IMR-90 (cell line): Measurements from ENCODE around the gene PCDHGC4. TPM values are rescaled to one million over a fixed set of nuclear protein-coding genes. Genes with fewer than 3 reads are reported as not detected.

Experiments used
- ATAC-seq: fragments of 200-7000 bp; cut with Tn5 transposase; 2 replicates; pipeline ENCODE4 v1.9.1; 2020; ENCODE audit warnings: low read depth, mild to moderate bottlenecking, moderate library complexity
- BruUV-seq: library from RNA; stranded (reverse); fragments of 400-500 nt; replicated peaks from 2 replicates; lab custom pipeline; 2021; lab: Mats Ljungman, UMichigan
- CTCF ChIA-PET: fragments of 300-600 bp; formaldehyde crosslinking; extraction: SDS; loops from one replicate; lab custom pipeline; 2021; ENCODE audit warnings: antibody characterized with exemption; lab: Yijun Ruan, JAX
- POLR2A ChIA-PET: fragments of 300-600 bp; sonication (Branson Sonifier 250); formaldehyde crosslinking; loops from one replicate; lab custom pipeline; 2022; ENCODE audit warnings: antibody characterized with exemption; ENCODE audit not compliant: unreplicated experiment; lab: Charles Lee
- DNase-seq: peaks from one replicate; pipeline ENCODE4 v3.0.0; 2013
- H2AFZ ChIP-seq: replicated peaks from 2 replicates; pipeline ENCODE3; 2013; ENCODE audit warnings: low read length, mild to moderate bottlenecking; ENCODE audit not compliant: poor library complexity
- H2AK5ac ChIP-seq: 2 replicates; pipeline ENCODE4 v1.6.1; 2013; ENCODE audit warnings: low read depth, low read length, inconsistent platforms
- H2AK9ac ChIP-seq: replicated peaks from 2 replicates; pipeline ENCODE3; 2013; ENCODE audit warnings: mild to moderate bottlenecking, low read depth, low read length, moderate library complexity; ENCODE audit not compliant: poor library complexity
- H2BK120ac ChIP-seq: 2 replicates; pipeline ENCODE4 v1.6.1; 2013; ENCODE audit warnings: low read depth, low read length, inconsistent platforms
- H2BK15ac ChIP-seq: 3 replicates; pipeline ENCODE4 v1.6.1; 2013; ENCODE audit warnings: low read depth, low read length, inconsistent platforms
- H2BK20ac ChIP-seq: 2 replicates; pipeline ENCODE4 v1.6.1; 2013; ENCODE audit warnings: low read depth, mild to moderate bottlenecking, inconsistent platforms, low read length, moderate library complexity
- H2BK5ac ChIP-seq: 2 replicates; pipeline ENCODE4 v1.6.1; 2013; ENCODE audit warnings: mild to moderate bottlenecking, low read depth, low read length, inconsistent platforms; ENCODE audit not compliant: poor library complexity, severe bottlenecking
- H3K14ac ChIP-seq: replicated peaks from 2 replicates; pipeline ENCODE4 v1.6.1; 2013; ENCODE audit warnings: low read depth, low read length, inconsistent platforms
- H3K18ac ChIP-seq: 2 replicates; pipeline ENCODE4 v1.6.1; 2013; ENCODE audit warnings: low read depth, low read length, control low read depth
- H3K23ac ChIP-seq: 2 replicates; pipeline ENCODE4 v1.6.1; 2013; ENCODE audit warnings: low read depth, low read length, inconsistent platforms
- H3K27ac ChIP-seq: 2 replicates; pipeline ENCODE4 v1.5.1; 2013; ENCODE audit warnings: mild to moderate bottlenecking, control low read depth, low read length; ENCODE audit not compliant: insufficient read depth
- H3K27me3 ChIP-seq: 2 replicates; pipeline ENCODE4 v1.6.1; 2013; ENCODE audit warnings: low read length; ENCODE audit not compliant: control insufficient read depth, insufficient read depth
- H3K36me3 ChIP-seq: 2 replicates; pipeline ENCODE4 v1.6.1; 2013; ENCODE audit warnings: low read length, mixed read lengths; ENCODE audit not compliant: control insufficient read depth, insufficient read depth
- H3K4ac ChIP-seq: 2 replicates; pipeline ENCODE4 v1.6.1; 2013; ENCODE audit warnings: low read depth, low read length, inconsistent platforms
- H3K4me1 ChIP-seq: 2 replicates; pipeline ENCODE4 v1.6.1; 2013; ENCODE audit warnings: low read length, mixed read lengths; ENCODE audit not compliant: control insufficient read depth, insufficient read depth
- H3K4me2 ChIP-seq: 2 replicates; pipeline ENCODE4 v1.6.1; 2013; ENCODE audit warnings: low read depth, mild to moderate bottlenecking, control low read depth, low read length, moderate library complexity
- H3K4me3 ChIP-seq: 2 replicates; pipeline ENCODE4 v1.5.1; 2013; ENCODE audit warnings: low read depth, mild to moderate bottlenecking, control low read depth, low read length, moderate library complexity; ENCODE audit not compliant: insufficient read depth
- H3K56ac ChIP-seq: 2 replicates; pipeline ENCODE4 v1.6.1; 2013; ENCODE audit warnings: low read length, inconsistent platforms; ENCODE audit not compliant: insufficient read depth; ENCODE audit errors: extremely low read depth
- H3K79me1 ChIP-seq, 2 experiments: 2 replicates each; pipeline ENCODE4 v1.6.1; 2013; ENCODE audit warnings: low read length in 2 of 2, inconsistent platforms in 1 of 2, low read depth in 1 of 2
- H3K9ac ChIP-seq: 2 replicates; pipeline ENCODE4 v1.6.1; 2013; ENCODE audit warnings: low read depth, low read length, control low read depth
- H3K9me1 ChIP-seq: 2 replicates; pipeline ENCODE4 v1.6.1; 2013; ENCODE audit warnings: low read length, inconsistent platforms; ENCODE audit not compliant: insufficient read depth
- H3K9me3 ChIP-seq: 2 replicates; pipeline ENCODE4 v1.6.1; 2013; ENCODE audit warnings: low read length; ENCODE audit not compliant: control insufficient read depth, insufficient read depth
- H4K20me1 ChIP-seq: 2 replicates; pipeline ENCODE4 v1.6.1; 2013; ENCODE audit warnings: low read length, inconsistent platforms; ENCODE audit not compliant: insufficient read depth
- H4K5ac ChIP-seq: 2 replicates; pipeline ENCODE4 v1.6.1; 2013; ENCODE audit warnings: mild to moderate bottlenecking, low read depth, low read length, control low read depth
- H4K8ac ChIP-seq, 2 experiments: 2 replicates each; pipeline ENCODE4 v1.6.1; 2013; ENCODE audit warnings: low read depth in 2 of 2, low read length in 2 of 2, control low read depth in 1 of 2, inconsistent platforms in 1 of 2
- H4K91ac ChIP-seq: 2 replicates; pipeline ENCODE4 v1.6.1; 2013; ENCODE audit warnings: low read depth, low read length, inconsistent platforms; ENCODE audit not compliant: insufficient read depth
- BHLHE40 ChIP-seq: fragments of 150-350 bp; IDR thresholded peaks from 2 replicates; pipeline ENCODE4 v1.6.1; 2016; ENCODE audit warnings: mild to moderate bottlenecking, low read depth, low read length
- CEBPB ChIP-seq: IDR thresholded peaks from 2 replicates; pipeline ENCODE4 v1.6.1; 2012; ENCODE audit warnings: low read depth, low read length, improper control_type of control experiment
- FOS ChIP-seq: fragments of 150-350 bp; IDR thresholded peaks from 2 replicates; pipeline ENCODE4 v1.6.1; 2016; ENCODE audit warnings: low read depth, low read length
- MAFK ChIP-seq: IDR thresholded peaks from 2 replicates; pipeline ENCODE4 v1.6.1; 2012; ENCODE audit warnings: low read depth, low read length, improper control_type of control experiment
- MAZ ChIP-seq: IDR thresholded peaks from 2 replicates; pipeline ENCODE4 v1.6.1; 2012; ENCODE audit warnings: low read depth, mild to moderate bottlenecking, low read length, improper control_type of control experiment, moderate library complexity, borderline replicate concordance
- MXI1 ChIP-seq: IDR thresholded peaks from 2 replicates; pipeline ENCODE4 v1.6.1; 2012; ENCODE audit warnings: low read depth, mild to moderate bottlenecking, low read length, moderate library complexity, borderline replicate concordance
- POLR2A ChIP-seq: IDR thresholded peaks from 2 replicates; pipeline ENCODE4 v1.6.1; 2012; ENCODE audit warnings: mild to moderate bottlenecking, low read depth, low read length
- RAD21 ChIP-seq: IDR thresholded peaks from 2 replicates; pipeline ENCODE4 v1.6.1; 2012; ENCODE audit warnings: low read length, improper control_type of control experiment
- RCOR1 ChIP-seq: IDR thresholded peaks from 2 replicates; pipeline ENCODE4 v1.6.1; 2012; ENCODE audit warnings: mild to moderate bottlenecking, low read length, improper control_type of control experiment; ENCODE audit not compliant: insufficient replicate concordance
- RFX5 ChIP-seq: IDR thresholded peaks from 2 replicates; pipeline ENCODE4 v1.8.0; 2012; ENCODE audit warnings: low read depth, mild to moderate bottlenecking, low read length, moderate library complexity
- SMC3 ChIP-seq: fragments of 150-350 bp; IDR thresholded peaks from 2 replicates; pipeline ENCODE4 v1.6.1; 2016; ENCODE audit warnings: low read depth, mild to moderate bottlenecking, antibody characterized with exemption, low read length, moderate library complexity
- WGBS, 2 experiments: methylation state at CpG; one replicate each; pipeline versions ENCODE4 v1.1.5 to v1.1.7; 2013; ENCODE audit warnings: missing lambda C conversion rate in 2 of 2; ENCODE audit not compliant: insufficient read length in 1 of 2; ENCODE audit errors: extremely low coverage in 2 of 2; 5-methylcytosine and 5-hydroxymethylcytosine counted together
- dilution Hi-C: fragments of 300-500 bp; cut with HindIII; formaldehyde crosslinking; loops from one replicate; pipeline ENCODE4 v1.14.3; 2018; ENCODE audit warnings: low sequenced_read_pairs; ENCODE audit not compliant: unreplicated experiment
- in situ Hi-C: fragments of 300-500 bp; cut with MboI; formaldehyde crosslinking; loops from 3 replicates; pipeline ENCODE4 v1.14.3; 2019; ENCODE audit warnings: low sequenced_read_pairs, inconsistent platforms, mixed read lengths
- intact Hi-C: fragments of 100-400 bp; cut with micrococcal nuclease; formaldehyde crosslinking; loops from 2 replicates; pipeline ENCODE4 v1.10.0; 2022
- polyA plus RNA-seq, 3 experiments: library from polyadenylated mRNA; depleted of rRNA; stranded (reverse); fragments of >200 nt; gene quantifications; 2 replicates each; pipeline ENCODE4 v1.2.3, GENCODE V29; 2012; ENCODE audit warnings: low replicate concordance in 1 of 3
- total RNA-seq: library from RNA; depleted of rRNA; stranded (reverse); fragments of >200 nt; gene quantifications from 2 replicates; pipeline ENCODE4 v1.2.3, GENCODE V29; 2012
- TF ChIP-seq, protein P1 (sequence below): fragments of 150-350 bp; IDR thresholded peaks from 2 replicates; pipeline ENCODE4 v1.6.1; 2016; ENCODE audit warnings: low read depth, mild to moderate bottlenecking, low read length, moderate library complexity, borderline replicate concordance
- TF ChIP-seq, protein P2 (sequence below): conservative IDR thresholded peaks from 2 replicates; pipeline ENCODE4 v1.5.1; 2012; ENCODE audit warnings: mild to moderate bottlenecking, low read depth, low read length, improper control_type of control experiment
- TF ChIP-seq, protein P3 (sequence below): fragments of 150-350 bp; IDR thresholded peaks from 2 replicates; pipeline ENCODE4 v1.6.1; 2017; ENCODE audit warnings: mild to moderate bottlenecking, antibody characterized with exemption, low read length, low read depth

Gene PCDHGC4
- total and polyA plus RNA-seq, 2 of the 4 experiments (the other 2 are of a cell fraction), result 0.65 to 1.6 TPM

DNA sequence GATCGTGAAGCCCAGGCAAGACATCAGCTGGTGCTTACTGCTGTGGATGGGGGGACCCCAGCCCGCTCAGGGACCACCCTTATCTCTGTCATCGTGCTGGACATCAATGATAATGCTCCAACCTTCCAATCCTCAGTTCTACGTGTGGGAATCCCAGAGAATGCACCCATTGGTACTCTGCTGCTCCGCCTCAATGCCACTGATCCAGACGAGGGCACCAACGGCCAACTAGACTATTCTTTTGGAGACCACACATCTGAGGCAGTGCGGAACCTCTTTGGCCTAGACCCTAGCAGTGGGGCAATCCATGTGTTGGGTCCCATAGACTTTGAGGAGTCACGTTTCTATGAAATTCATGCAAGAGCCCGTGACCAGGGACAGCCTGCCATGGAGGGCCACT lies 5.0 kb downstream of the PCDHGC4 start:
- no peak for TF ChIP-seq MXI1
- TF ChIP-seq RAD21, result no peak
- no peak for TF ChIP-seq MAZ
- TF ChIP-seq RFX5, result no peak
- no peak for TF ChIP-seq RCOR1
- TF ChIP-seq MAFK, result no peak
- TF ChIP-seq, protein P1, sequence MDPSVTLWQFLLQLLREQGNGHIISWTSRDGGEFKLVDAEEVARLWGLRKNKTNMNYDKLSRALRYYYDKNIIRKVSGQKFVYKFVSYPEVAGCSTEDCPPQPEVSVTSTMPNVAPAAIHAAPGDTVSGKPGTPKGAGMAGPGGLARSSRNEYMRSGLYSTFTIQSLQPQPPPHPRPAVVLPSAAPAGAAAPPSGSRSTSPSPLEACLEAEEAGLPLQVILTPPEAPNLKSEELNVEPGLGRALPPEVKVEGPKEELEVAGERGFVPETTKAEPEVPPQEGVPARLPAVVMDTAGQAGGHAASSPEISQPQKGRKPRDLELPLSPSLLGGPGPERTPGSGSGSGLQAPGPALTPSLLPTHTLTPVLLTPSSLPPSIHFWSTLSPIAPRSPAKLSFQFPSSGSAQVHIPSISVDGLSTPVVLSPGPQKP, result no peak
- no peak for TF ChIP-seq SMC3
- no peak for TF ChIP-seq BHLHE40
- TF ChIP-seq POLR2A, result no peak
- TF ChIP-seq CEBPB, result no peak
- TF ChIP-seq, protein P2, sequence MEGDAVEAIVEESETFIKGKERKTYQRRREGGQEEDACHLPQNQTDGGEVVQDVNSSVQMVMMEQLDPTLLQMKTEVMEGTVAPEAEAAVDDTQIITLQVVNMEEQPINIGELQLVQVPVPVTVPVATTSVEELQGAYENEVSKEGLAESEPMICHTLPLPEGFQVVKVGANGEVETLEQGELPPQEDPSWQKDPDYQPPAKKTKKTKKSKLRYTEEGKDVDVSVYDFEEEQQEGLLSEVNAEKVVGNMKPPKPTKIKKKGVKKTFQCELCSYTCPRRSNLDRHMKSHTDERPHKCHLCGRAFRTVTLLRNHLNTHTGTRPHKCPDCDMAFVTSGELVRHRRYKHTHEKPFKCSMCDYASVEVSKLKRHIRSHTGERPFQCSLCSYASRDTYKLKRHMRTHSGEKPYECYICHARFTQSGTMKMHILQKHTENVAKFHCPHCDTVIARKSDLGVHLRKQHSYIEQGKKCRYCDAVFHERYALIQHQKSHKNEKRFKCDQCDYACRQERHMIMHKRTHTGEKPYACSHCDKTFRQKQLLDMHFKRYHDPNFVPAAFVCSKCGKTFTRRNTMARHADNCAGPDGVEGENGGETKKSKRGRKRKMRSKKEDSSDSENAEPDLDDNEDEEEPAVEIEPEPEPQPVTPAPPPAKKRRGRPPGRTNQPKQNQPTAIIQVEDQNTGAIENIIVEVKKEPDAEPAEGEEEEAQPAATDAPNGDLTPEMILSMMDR, result no peak
- TF ChIP-seq FOS, result no peak
- TF ChIP-seq, protein P3, sequence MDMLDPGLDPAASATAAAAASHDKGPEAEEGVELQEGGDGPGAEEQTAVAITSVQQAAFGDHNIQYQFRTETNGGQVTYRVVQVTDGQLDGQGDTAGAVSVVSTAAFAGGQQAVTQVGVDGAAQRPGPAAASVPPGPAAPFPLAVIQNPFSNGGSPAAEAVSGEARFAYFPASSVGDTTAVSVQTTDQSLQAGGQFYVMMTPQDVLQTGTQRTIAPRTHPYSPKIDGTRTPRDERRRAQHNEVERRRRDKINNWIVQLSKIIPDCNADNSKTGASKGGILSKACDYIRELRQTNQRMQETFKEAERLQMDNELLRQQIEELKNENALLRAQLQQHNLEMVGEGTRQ, result no peak
- no peak overlapping the region for H3K4me2 ChIP-seq

More for the DNA sequence above, 5.0 kb downstream of the PCDHGC4 start:
- no peaks in the 10 kb centered on the region; the same call in 1 of the 2 replicates for H3K9me3 ChIP-seq
- peaks cover 31% of the 10 kb centered on the region for H3K4me1 ChIP-seq
- peak overlapping the region; percentile 27 for H2AK5ac ChIP-seq
- H3K9me1 ChIP-seq, result peaks cover 31% of the 10 kb centered on the region
- H3K27ac ChIP-seq, result no peak overlapping the region
- H2AK9ac ChIP-seq, result no peak overlapping the region
- ATAC-seq, result no peak
- no peak overlapping the region for H3K18ac ChIP-seq
- WGBS, 2 experiments, result 100% methylated on average over 1 of the region's 10 CpGs; no CpG with 5 or more reads in 1 of the 2 experiments
- no peaks in the 10 kb centered on the region for H3K27me3 ChIP-seq
- no peak for DNase-seq
- no peak overlapping the region for H2BK5ac ChIP-seq
- dilution Hi-C loops (no loop called here), intact Hi-C loops (loop anchor here (2.0 kb wide), 1 partner anchor 19 kb away; no protein-coding TSS in a partner anchor), in situ Hi-C loops (no loop called here)
- no peak overlapping the region for H4K5ac ChIP-seq
- peak overlapping the region; percentile 10; the same call in 1 of the 2 replicates for H3K4ac ChIP-seq
- no peak overlapping the region for H2BK15ac ChIP-seq
- H2AFZ ChIP-seq, result no peak overlapping the region
- H3K56ac ChIP-seq, result no peak overlapping the region
- no TSS peak for BruUV-seq
- H2BK120ac ChIP-seq, result no peak overlapping the region
- H4K91ac ChIP-seq, result no peak overlapping the region
- H3K36me3 ChIP-seq, result peaks cover 52% of the 10 kb centered on the region
- no peak overlapping the region for H3K4me3 ChIP-seq
- H3K79me1 ChIP-seq, result peaks cover 29 to 77% of the 10 kb centered on the region in 2 experiments
- no peak overlapping the region for H3K9ac ChIP-seq
- no peak overlapping the region for H4K8ac ChIP-seq
- H3K14ac ChIP-seq, result 0 out of 2 replicates have a peak overlapping the region, but pooled peaks have one; percentile 20
- H3K23ac ChIP-seq, result no peak overlapping the region
- H2BK20ac ChIP-seq, result no peak overlapping the region
- ChIA-PET POLR2A (no interaction called here), CTCF (interaction anchor here (0.9 kb wide), 1 partner anchor 31 kb away, joined by 3 read pairs; no protein-coding TSS in a partner anchor)
- H4K20me1 ChIP-seq, result peaks cover 66% of the 10 kb centered on the region
